Muscle layer of colon (tissue), 2 donors: Measurements from ENCODE around the gene PRG2.
"Not testable (repeated sequence)": the region's sequence is repeated elsewhere in the genome, so short reads cannot be mapped to it uniquely, and the experiment has no call there.

Experiments used
- H3K27ac ChIP-seq: one replicate; pipeline ENCODE4 v1.7.0; 2013; ENCODE audit warnings: low read depth, mild to moderate bottlenecking, low read length, moderate library complexity
- H3K27me3 ChIP-seq, 2 donors: one replicate each; pipeline ENCODE4 v1.7.0; 2013; ENCODE audit warnings: low read length in 2 of 2, mild to moderate bottlenecking in 2 of 2; ENCODE audit not compliant: insufficient read depth in 2 of 2, control insufficient read depth in 1 of 2
- H3K36me3 ChIP-seq: one replicate; pipeline ENCODE4 v1.7.0; 2013; ENCODE audit warnings: mild to moderate bottlenecking, low read length; ENCODE audit not compliant: insufficient read depth
- H3K4me1 ChIP-seq: one replicate; pipeline ENCODE4 v1.7.0; 2013; ENCODE audit warnings: mild to moderate bottlenecking, low read length; ENCODE audit not compliant: insufficient read depth
- H3K4me3 ChIP-seq, 2 donors: one replicate each; pipeline ENCODE4 v1.7.0; 2013; ENCODE audit warnings: low read length in 2 of 2, low read depth in 1 of 2, mild to moderate bottlenecking in 1 of 2, moderate library complexity in 1 of 2
- H3K9ac ChIP-seq: one replicate; pipeline ENCODE4 v1.7.0; 2013; ENCODE audit warnings: low read length
- H3K9me3 ChIP-seq: one replicate; pipeline ENCODE4 v1.7.0; 2013; ENCODE audit warnings: mild to moderate bottlenecking, low read length
- donor health status: abdominal sarcoma.
- donor health status: Adenocarcinoma of cecum.

The PRG2 gene

GRCh38 chr11:57361926-57362325, 28.5 kb downstream of the PRG2 start:
- no peaks in the 10 kb centered on the region for H3K27me3 ChIP-seq
- H3K27ac ChIP-seq = no peak overlapping the region
- no peak overlapping the region for H3K4me3 ChIP-seq
- no peaks in the 10 kb centered on the region for H3K36me3 ChIP-seq
- peaks cover 4% of the 10 kb centered on the region for H3K4me1 ChIP-seq
- peaks cover 4% of the 10 kb centered on the region for H3K9me3 ChIP-seq
- H3K9ac ChIP-seq = no peak overlapping the region

GRCh38 chr11:57361420-57361819, 29.0 kb downstream of the PRG2 start:
- not testable (repeated sequence) for H3K36me3 ChIP-seq, H3K4me1 ChIP-seq, H3K27me3 ChIP-seq, H3K27ac ChIP-seq, H3K9me3 ChIP-seq, H3K4me3 ChIP-seq, H3K9ac ChIP-seq

- H3K9ac ChIP-seq = no peak overlapping the region
- H3K27me3 ChIP-seq = no peaks in the 10 kb centered on the region
- H3K36me3 ChIP-seq = no peaks in the 10 kb centered on the region
- no peak overlapping the region for H3K4me3 ChIP-seq
- no peak overlapping the region for H3K27ac ChIP-seq
- peaks cover 4% of the 10 kb centered on the region for H3K9me3 ChIP-seq
- peaks cover 4% of the 10 kb centered on the region for H3K4me1 ChIP-seq
Observed at GRCh38 chr11:57360991-57361390, 29.5 kb downstream of the PRG2 start.

- Histone ChIP-seq H3K4me3 (no peak overlapping the region), H3K9ac (no peak overlapping the region), H3K4me1 (peaks cover 4% of the 10 kb centered on the region), H3K27me3 (no peaks in the 10 kb centered on the region), H3K9me3 (peaks cover 4% of the 10 kb centered on the region), H3K36me3 (no peaks in the 10 kb centered on the region), H3K27ac (no peak overlapping the region)
Observed at GRCh38 chr11:57359896-57360690, 30.4 kb downstream of the PRG2 start.

GRCh38 chr11:57359396-57359795, 31.1 kb downstream of the PRG2 start:
- Histone ChIP-seq H3K27me3 (no peaks in the 10 kb centered on the region), H3K27ac (no peak overlapping the region), H3K9me3 (peaks cover 4% of the 10 kb centered on the region), H3K4me1 (peaks cover 4% of the 10 kb centered on the region), H3K4me3 (no peak overlapping the region), H3K9ac (no peak overlapping the region), H3K36me3 (no peaks in the 10 kb centered on the region)

- H3K36me3 ChIP-seq = no peaks in the 10 kb centered on the region
- H3K27me3 ChIP-seq = no peaks in the 10 kb centered on the region
- H3K9ac ChIP-seq = no peak overlapping the region
- H3K4me1 ChIP-seq = peaks cover 4% of the 10 kb centered on the region
- peaks cover 4% of the 10 kb centered on the region for H3K9me3 ChIP-seq
- H3K27ac ChIP-seq = no peak overlapping the region
- no peak overlapping the region for H3K4me3 ChIP-seq
Observed at GRCh38 chr11:57358991-57359390, 31.5 kb downstream of the PRG2 start.

GRCh38 chr11:57358543-57358961, 31.9 kb downstream of the PRG2 start:
- H3K9ac ChIP-seq = no peak overlapping the region
- H3K9me3 ChIP-seq = peaks cover 4% of the 10 kb centered on the region
- no peak overlapping the region for H3K27ac ChIP-seq

GRCh38 chr11:57357856-57358255, 32.6 kb downstream of the PRG2 start:
- Histone ChIP-seq H3K4me3 (no peak overlapping the region), H3K9me3 (no peaks in the 10 kb centered on the region), H3K4me1 (peaks cover 4% of the 10 kb centered on the region), H3K27ac (no peak overlapping the region), H3K9ac (no peak overlapping the region), H3K36me3 (no peaks in the 10 kb centered on the region), H3K27me3 (no peaks in the 10 kb centered on the region)

More at GRCh38 chr11:57358543-57358961, 31.9 kb downstream of the PRG2 start:
- Histone ChIP-seq H3K36me3 (no peaks in the 10 kb centered on the region), H3K27me3 (no peaks in the 10 kb centered on the region), H3K4me3 (no peak overlapping the region), H3K4me1 (peaks cover 4% of the 10 kb centered on the region)

GRCh38 chr11:57357310-57357709, 33.1 kb downstream of the PRG2 start:
- H3K9me3 ChIP-seq = no peaks in the 10 kb centered on the region
- no peak overlapping the region for H3K27ac ChIP-seq

GRCh38 chr11:57356268-57356667, 34.2 kb downstream of the PRG2 start:
- Histone ChIP-seq H3K27me3 (no peaks in the 10 kb centered on the region), H3K4me1 (peaks cover 4% of the 10 kb centered on the region), H3K4me3 (no peak overlapping the region), H3K9ac (no peak overlapping the region), H3K9me3 (no peaks in the 10 kb centered on the region), H3K36me3 (no peaks in the 10 kb centered on the region), H3K27ac (no peak overlapping the region)

More at GRCh38 chr11:57357310-57357709, 33.1 kb downstream of the PRG2 start:
- Histone ChIP-seq H3K4me3 (no peak overlapping the region), H3K36me3 (no peaks in the 10 kb centered on the region), H3K4me1 (peaks cover 4% of the 10 kb centered on the region), H3K9ac (no peak overlapping the region), H3K27me3 (no peaks in the 10 kb centered on the region)

GRCh38 chr11:57354699-57355098, 35.8 kb downstream of the PRG2 start:
- Histone ChIP-seq H3K36me3 (no peaks in the 10 kb centered on the region), H3K4me3 (no peak overlapping the region), H3K9ac (no peak overlapping the region), H3K4me1 (peaks cover 8% of the 10 kb centered on the region), H3K9me3 (no peaks in the 10 kb centered on the region), H3K27ac (no peak overlapping the region), H3K27me3 (no peaks in the 10 kb centered on the region)

GRCh38 chr11:57353852-57354251, 36.6 kb downstream of the PRG2 start:
- H3K9me3 ChIP-seq = no peaks in the 10 kb centered on the region
- no peak overlapping the region for H3K27ac ChIP-seq
- H3K4me1 ChIP-seq = peaks cover 11% of the 10 kb centered on the region
- no peaks in the 10 kb centered on the region for H3K27me3 ChIP-seq
- H3K36me3 ChIP-seq = no peaks in the 10 kb centered on the region
- H3K9ac ChIP-seq = no peak overlapping the region
- H3K4me3 ChIP-seq = no peak overlapping the region
